ENCODE results near the gene SGCB. TPM values are rescaled to one million over a fixed set of nuclear protein-coding genes. Genes with fewer than 3 reads are reported as not detected.

Gene SGCB
- total RNA-seq, 1 experiment from 2014 or later, result 1.2 TPM

DNA sequence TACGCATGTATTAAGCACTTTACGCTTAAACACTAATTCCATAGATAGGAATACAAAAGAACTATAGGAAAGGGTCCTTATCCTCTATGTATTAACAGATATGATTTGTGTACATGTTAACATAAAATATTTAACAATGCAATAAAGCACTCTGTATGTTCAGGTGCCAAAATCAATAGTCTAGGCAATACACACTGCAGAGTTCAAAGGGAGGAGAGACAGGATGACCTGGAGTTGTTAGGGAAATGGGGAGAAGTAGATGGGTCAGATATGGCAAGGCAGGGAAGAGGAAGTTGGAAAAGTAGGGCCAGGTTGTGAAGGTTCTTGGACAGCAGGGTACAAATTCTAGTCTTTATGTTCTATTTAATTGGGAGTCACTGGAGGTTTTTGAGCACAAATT is 2.9 kb downstream of the SGCB start:
- Histone ChIP-seq H3F3A (ENCODE audit: insufficient read depth, low read depth) (no peaks in the 10 kb centered on the region), H3K4me2 (no peak overlapping the region), H4K20me1 (ENCODE audit: insufficient read depth) (no peaks in the 10 kb centered on the region), H3K4me1 (replicated peaks; ENCODE audit: insufficient read depth) (no peaks in the 10 kb centered on the region), H3K79me2 (ENCODE audit: low read depth) (no peaks in the 10 kb centered on the region), H3K36me3 (ENCODE audit: low read depth) (no peaks in the 10 kb centered on the region), H3K9me3 (ENCODE audit: insufficient read depth, low read depth) (no peaks in the 10 kb centered on the region), H3K27me3 (ENCODE audit: insufficient read depth, low read depth) (no peaks in the 10 kb centered on the region), H3K4me3 (no peak overlapping the region), H3K9me2 (ENCODE audit: insufficient read depth) (no peaks in the 10 kb centered on the region), H3K27ac (no peak overlapping the region), H2AFZ (no peak overlapping the region)
- CTCF ChIA-PET, result no interaction called here
- intact Hi-C loops (cut with micrococcal nuclease; ENCODE audit: unreplicated experiment), result no loop called here
- no peak for TF ChIP-seq EZH2 (IDR thresholded peaks at IDR 0.05; ENCODE audit: low read depth)
- TF ChIP-seq, protein P1, sequence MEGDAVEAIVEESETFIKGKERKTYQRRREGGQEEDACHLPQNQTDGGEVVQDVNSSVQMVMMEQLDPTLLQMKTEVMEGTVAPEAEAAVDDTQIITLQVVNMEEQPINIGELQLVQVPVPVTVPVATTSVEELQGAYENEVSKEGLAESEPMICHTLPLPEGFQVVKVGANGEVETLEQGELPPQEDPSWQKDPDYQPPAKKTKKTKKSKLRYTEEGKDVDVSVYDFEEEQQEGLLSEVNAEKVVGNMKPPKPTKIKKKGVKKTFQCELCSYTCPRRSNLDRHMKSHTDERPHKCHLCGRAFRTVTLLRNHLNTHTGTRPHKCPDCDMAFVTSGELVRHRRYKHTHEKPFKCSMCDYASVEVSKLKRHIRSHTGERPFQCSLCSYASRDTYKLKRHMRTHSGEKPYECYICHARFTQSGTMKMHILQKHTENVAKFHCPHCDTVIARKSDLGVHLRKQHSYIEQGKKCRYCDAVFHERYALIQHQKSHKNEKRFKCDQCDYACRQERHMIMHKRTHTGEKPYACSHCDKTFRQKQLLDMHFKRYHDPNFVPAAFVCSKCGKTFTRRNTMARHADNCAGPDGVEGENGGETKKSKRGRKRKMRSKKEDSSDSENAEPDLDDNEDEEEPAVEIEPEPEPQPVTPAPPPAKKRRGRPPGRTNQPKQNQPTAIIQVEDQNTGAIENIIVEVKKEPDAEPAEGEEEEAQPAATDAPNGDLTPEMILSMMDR (conservative IDR thresholded peaks at IDR 0.05), result no peak
- BruUV-seq (replicated peaks), result no TSS peak
- no peak for DNase-seq
- POLR2A ChIA-PET (ENCODE audit: unreplicated experiment), result no interaction called here

DNA sequence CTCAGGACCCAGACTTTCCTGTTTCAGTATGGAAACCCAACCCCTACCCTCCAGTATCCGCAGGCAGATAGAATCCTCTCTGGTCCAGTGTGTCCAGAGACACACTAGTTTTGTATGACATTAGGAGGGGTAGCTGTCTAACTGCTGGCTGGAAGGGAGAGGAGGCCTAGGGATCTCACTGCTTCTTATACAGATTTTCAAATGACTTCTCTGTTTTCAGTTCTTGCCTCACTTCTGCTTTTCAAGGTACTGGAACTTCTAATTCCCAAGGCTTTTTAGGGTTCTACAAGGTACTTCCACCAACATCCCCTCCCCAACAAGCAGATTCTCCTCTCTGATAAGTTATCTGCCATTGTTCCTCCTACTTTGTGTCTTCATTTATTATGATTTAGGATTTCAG is 6.1 kb downstream of the SGCB start:
- intact Hi-C loops (cut with micrococcal nuclease; ENCODE audit: unreplicated experiment), result no loop called here
- no peaks in the 10 kb centered on the region for H3K9me3 ChIP-seq (ENCODE audit: insufficient read depth, low read depth)
- H4K20me1 ChIP-seq (ENCODE audit: insufficient read depth), result no peaks in the 10 kb centered on the region
- no peaks in the 10 kb centered on the region for H3K9me2 ChIP-seq (ENCODE audit: insufficient read depth)
- no peaks in the 10 kb centered on the region for H3K79me2 ChIP-seq (ENCODE audit: low read depth)
- POLR2A ChIA-PET (ENCODE audit: unreplicated experiment), result no interaction called here
- CTCF ChIA-PET, result no interaction called here
- H3K4me1 ChIP-seq (replicated peaks; ENCODE audit: insufficient read depth), result no peaks in the 10 kb centered on the region
- no peak overlapping the region for H2AFZ ChIP-seq
- H3F3A ChIP-seq (ENCODE audit: insufficient read depth, low read depth), result no peaks in the 10 kb centered on the region
- H3K27me3 ChIP-seq (ENCODE audit: insufficient read depth, low read depth), result no peaks in the 10 kb centered on the region
- no peak for DNase-seq
- no peak overlapping the region for H3K4me2 ChIP-seq
- BruUV-seq (replicated peaks), result no TSS peak
- TF ChIP-seq, protein P1 (conservative IDR thresholded peaks at IDR 0.05), result no peak
- no peak for TF ChIP-seq EZH2 (IDR thresholded peaks at IDR 0.05; ENCODE audit: low read depth)
- no peaks in the 10 kb centered on the region for H3K36me3 ChIP-seq (ENCODE audit: low read depth)
- H3K4me3 ChIP-seq, result no peak overlapping the region
- H3K27ac ChIP-seq, result no peak overlapping the region

DNA sequence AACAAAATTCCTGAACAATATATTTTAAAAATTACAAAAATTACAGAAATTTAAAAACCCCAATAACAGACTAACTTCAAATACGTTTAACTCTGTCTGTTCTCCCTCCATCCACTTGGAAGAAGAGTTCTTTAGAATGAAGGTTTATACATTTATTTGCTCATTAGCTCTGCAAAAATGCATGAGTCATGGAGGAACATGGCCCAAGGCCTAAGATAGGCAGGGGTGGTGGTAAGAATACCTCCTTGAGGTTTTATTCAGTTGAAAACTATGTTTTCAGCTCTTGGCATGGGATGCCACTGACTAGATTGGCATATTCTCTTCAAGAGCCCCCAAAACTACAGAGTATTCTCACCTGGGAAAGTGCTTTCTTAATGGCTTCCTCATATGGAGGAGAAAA is 9.1 kb downstream of the SGCB start:
- H4K20me1 ChIP-seq (ENCODE audit: insufficient read depth), result no peaks in the 10 kb centered on the region
- H3K4me2 ChIP-seq, result no peak overlapping the region
- no peak overlapping the region for H2AFZ ChIP-seq
- intact Hi-C loops (cut with micrococcal nuclease; ENCODE audit: unreplicated experiment), result loop anchor here (5.0 kb wide), 1 partner anchor 187 kb away; the partner anchor contains the start of gene DCUN1D4
- H3K4me1 ChIP-seq (replicated peaks; ENCODE audit: insufficient read depth), result no peaks in the 10 kb centered on the region
- H3F3A ChIP-seq (ENCODE audit: insufficient read depth, low read depth), result no peaks in the 10 kb centered on the region
- no peak overlapping the region for H3K4me3 ChIP-seq
- H3K9me2 ChIP-seq (ENCODE audit: insufficient read depth), result no peaks in the 10 kb centered on the region
- ChIA-PET POLR2A (ENCODE audit: unreplicated experiment) (no interaction called here), CTCF (no interaction called here)
- H3K27ac ChIP-seq, result no peak overlapping the region
- no peaks in the 10 kb centered on the region for H3K79me2 ChIP-seq (ENCODE audit: low read depth)
- no TSS peak for BruUV-seq (replicated peaks)
- H3K9me3 ChIP-seq (ENCODE audit: insufficient read depth, low read depth), result no peaks in the 10 kb centered on the region
- no peak for TF ChIP-seq EZH2 (IDR thresholded peaks at IDR 0.05; ENCODE audit: low read depth)
- TF ChIP-seq, protein P1 (conservative IDR thresholded peaks at IDR 0.05), result no peak
- H3K27me3 ChIP-seq (ENCODE audit: insufficient read depth, low read depth), result no peaks in the 10 kb centered on the region
- no peak for DNase-seq
- H3K36me3 ChIP-seq (ENCODE audit: low read depth), result no peaks in the 10 kb centered on the region

Measured in PC-9 (cell line).